Right lung (tissue), 5 donors: ENCODE data around the gene DCTN3. TPM values are rescaled to one million over a fixed set of nuclear protein-coding genes. Genes with fewer than 3 reads are reported as not detected.
"Not testable (repeated sequence)": the region's sequence is repeated elsewhere in the genome, so short reads cannot be mapped to it uniquely, and the experiment has no call there.

ENCODE experiments used
- DNase-seq, 2 donors: peaks; one replicate each; pipeline ENCODE4 v3.0.0-alpha.2; 2013
- polyA plus RNA-seq, 5 donors: library from polyadenylated mRNA; unstranded; fragments of 120-200 nt; gene quantifications; one replicate each; pipeline versions ENCODE4 v1.2.1 to v1.2.3, GENCODE V29; 2013; ENCODE audit warnings: inconsistent platforms in 1 of 5, low replicate concordance in 1 of 5; ENCODE audit not compliant: insufficient read length in 5 of 5, insufficient read depth in 1 of 5

DCTN3 gene
- polyA plus RNA-seq, 5 donors = 86.1 to 101 (median 96.5) TPM

- no peak for DNase-seq
These were observed 31.0 kb upstream of the DCTN3 start for GRCh38 chr9:34651321-34651720.

GRCh38 chr9:34650816-34651215, 30.5 kb upstream of the DCTN3 start:
- no peak for DNase-seq

- no peak for DNase-seq
These were observed 28.4 kb upstream of the DCTN3 start for GRCh38 chr9:34648673-34649072.

GRCh38 chr9:34647651-34648050, 27.4 kb upstream of the DCTN3 start:
- DNase-seq = no peak

- DNase-seq = no peak
These were observed 26.7 kb upstream of the DCTN3 start for GRCh38 chr9:34647084-34647403.

GRCh38 chr9:34646211-34647083, 26.2 kb upstream of the DCTN3 start, which contains the start of gene GALT:
Gene GALT, plus strand, starts transcription at chr9:34646675. Its CDS starts 30 bp downstream, at chr9:34646705.
- DNase-seq = peak; percentile 87

GRCh38 chr9:34644766-34645314, 24.5 kb upstream of the DCTN3 start:
- no peak for DNase-seq

GRCh38 chr9:34642679-34643078, 22.4 kb upstream of the DCTN3 start:
- no peak for DNase-seq

- DNase-seq = not testable (repeated sequence)
These were observed 19.0 kb upstream of the DCTN3 start for GRCh38 chr9:34639322-34639721.

- no peak for DNase-seq
These were observed 17.8 kb upstream of the DCTN3 start for GRCh38 chr9:34638138-34638445.

- peak; percentile 93 to 94 for DNase-seq
These were observed 17.3 kb upstream of the DCTN3 start, which contains the start of gene SIGMAR1 for GRCh38 chr9:34637356-34638137. Gene SIGMAR1, minus strand, starts transcription at chr9:34637787. Its CDS starts 90 bp downstream, at chr9:34637697.

GRCh38 chr9:34636791-34637355, 16.6 kb upstream of the DCTN3 start:
- DNase-seq = no peak

- DNase-seq = no peak
These were observed 15.3 kb upstream of the DCTN3 start for GRCh38 chr9:34635556-34635955.

- DNase-seq = no peak
These were observed 14.4 kb upstream of the DCTN3 start for GRCh38 chr9:34634551-34635248.

- peak in 1 of 2 donors; percentile 40 for DNase-seq
These were observed 13.7 kb upstream of the DCTN3 start for GRCh38 chr9:34633851-34634550.

GRCh38 chr9:34633166-34633565, 12.9 kb upstream of the DCTN3 start:
- DNase-seq = no peak

GRCh38 chr9:34630402-34631154, 10.3 kb upstream of the DCTN3 start:
- no peak for DNase-seq

- DNase-seq = no peak
These were observed 9.2 kb upstream of the DCTN3 start for GRCh38 chr9:34629491-34629808.

GRCh38 chr9:34628656-34629490, 8.6 kb upstream of the DCTN3 start, which contains the start of gene ARID3C:
Gene ARID3C, minus strand, starts transcription at chr9:34629066. Its CDS starts 1,052 bp downstream, at chr9:34628014.
- no peak for DNase-seq
